Ascending aorta (tissue), 2 donors: ENCODE measurements around the gene KCMF1. TPM values are rescaled to one million over a fixed set of nuclear protein-coding genes. Genes with fewer than 3 reads are reported as not detected.

Experiments
- DNase-seq, 2 donors: peaks; one replicate each; pipeline ENCODE4 v3.0.0-alpha.2; 2019; ENCODE audit warnings: low spot score in 2 of 2
- H3K27ac ChIP-seq, 2 donors: fragments of 200-600 bp; sonication (generic); one replicate each; pipeline ENCODE4 v1.5.1; 2016 to 2017; ENCODE audit warnings: mild to moderate bottlenecking in 1 of 2
- H3K27me3 ChIP-seq: fragments of 200-600 bp; sonication (generic); one replicate; pipeline ENCODE4 v1.5.1; 2017
- H3K36me3 ChIP-seq, 2 donors: fragments of 200-600 bp; sonication (generic); one replicate each; pipeline ENCODE4 v1.5.1; 2016
- H3K4me1 ChIP-seq, 2 donors: fragments of 200-600 bp; sonication (generic); one replicate each; pipeline ENCODE4 v1.5.1; 2016 to 2017; ENCODE audit warnings: mild to moderate bottlenecking in 1 of 2
- H3K4me3 ChIP-seq, 2 donors: fragments of 200-600 bp; sonication (generic); one replicate each; pipeline ENCODE4 v1.5.1; 2016 to 2017; ENCODE audit warnings: mild to moderate bottlenecking in 1 of 2
- H3K9me3 ChIP-seq, 2 donors: fragments of 200-600 bp; sonication (generic); one replicate each; pipeline ENCODE4 v1.5.1; 2016
- CTCF ChIP-seq, 3 experiments: fragments of 200-600 bp in 2 of 3; fragments of 450-650 bp in 1 of 3; sonication (generic) in 2 of 3; IDR thresholded peaks; one replicate each; pipeline ENCODE4 v1.5.1; 2016 to 2019; ENCODE audit warnings: antibody characterized with exemption in 3 of 3, mild to moderate bottlenecking in 1 of 3, moderate library complexity in 1 of 3
- intact Hi-C: fragments of 100-400 bp; cut with DNase I; formaldehyde crosslinking; loops from one replicate; pipeline ENCODE4 v1.15.1; 2023
- total RNA-seq: library from RNA; depleted of rRNA; stranded (reverse); fragments of >200 nt; gene quantifications from one replicate; pipeline ENCODE4 v1.1.0, GENCODE V29; 2016

The KCMF1 gene
- total RNA-seq, 1 donor from 2014 or later: 14.4 TPM

- Histone ChIP-seq H3K27me3 (no peaks in the 10 kb centered on the region), H3K36me3 (peaks cover 0 to 9% of the 10 kb centered on the region in 2 donors), H3K4me3 (no peak overlapping the region), H3K4me1 (peaks cover 0 to 3% of the 10 kb centered on the region in 2 donors), H3K9me3 (no peaks in the 10 kb centered on the region), H3K27ac (no peak overlapping the region)
- DNase-seq: no peak
- no peak for TF ChIP-seq CTCF (IDR thresholded peaks at IDR 0.05)
- intact Hi-C loops: no loop called here
These were observed 7.7 kb upstream of the KCMF1 start for GRCh38 chr2:84963323-84963691.

- H3K9me3 ChIP-seq: no peaks in the 10 kb centered on the region
- DNase-seq: no peak
- H3K4me3 ChIP-seq: no peak overlapping the region
- H3K27ac ChIP-seq: no peak overlapping the region
- peaks cover 0 to 9% of the 10 kb centered on the region in 2 donors for H3K36me3 ChIP-seq
- peaks cover 0 to 7% of the 10 kb centered on the region in 2 donors for H3K4me1 ChIP-seq
- intact Hi-C loops: no loop called here
- no peaks in the 10 kb centered on the region for H3K27me3 ChIP-seq
- no peak for TF ChIP-seq CTCF (IDR thresholded peaks at IDR 0.05)
These were observed 7.1 kb upstream of the KCMF1 start for GRCh38 chr2:84963692-84964405.

- Histone ChIP-seq H3K27ac (no peak overlapping the region), H3K4me1 (peaks cover 5 to 14% of the 10 kb centered on the region in 2 donors), H3K36me3 (peaks cover 0 to 9% of the 10 kb centered on the region in 2 donors), H3K27me3 (no peaks in the 10 kb centered on the region), H3K9me3 (no peaks in the 10 kb centered on the region), H3K4me3 (no peak overlapping the region)
- no peak for DNase-seq
- no peak for TF ChIP-seq CTCF (IDR thresholded peaks at IDR 0.05)
- intact Hi-C loops: no loop called here
These were observed 6.4 kb upstream of the KCMF1 start for GRCh38 chr2:84964406-84965191.

- H3K27me3 ChIP-seq: no peaks in the 10 kb centered on the region
- no peak for TF ChIP-seq CTCF (IDR thresholded peaks at IDR 0.05)
- no peak for DNase-seq
- no peaks in the 10 kb centered on the region for H3K9me3 ChIP-seq
- H3K4me1 ChIP-seq: peaks cover 9 to 16% of the 10 kb centered on the region in 2 donors
- intact Hi-C loops: no loop called here
- H3K36me3 ChIP-seq: peaks cover 0 to 9% of the 10 kb centered on the region in 2 donors
- H3K27ac ChIP-seq: no peak overlapping the region
- no peak overlapping the region for H3K4me3 ChIP-seq
These were observed 5.8 kb upstream of the KCMF1 start for GRCh38 chr2:84965192-84965516.

GRCh38 chr2:84965827-84966226, 5.1 kb upstream of the KCMF1 start:
- H3K27ac ChIP-seq: no peak overlapping the region
- peaks cover 0 to 9% of the 10 kb centered on the region in 2 donors for H3K36me3 ChIP-seq
- intact Hi-C loops: no loop called here
- H3K27me3 ChIP-seq: no peaks in the 10 kb centered on the region
- H3K9me3 ChIP-seq: no peaks in the 10 kb centered on the region
- no peak overlapping the region for H3K4me3 ChIP-seq
- no peak for TF ChIP-seq CTCF (IDR thresholded peaks at IDR 0.05)
- DNase-seq: no peak
- peaks cover 9 to 16% of the 10 kb centered on the region in 2 donors for H3K4me1 ChIP-seq
